HEK293 (cell line): ENCODE measurements around the gene ZEB2.

ENCODE experiments used
- CTCF ChIA-PET: fragments of 350-600 bp; formaldehyde crosslinking; extraction: SDS; loops from one replicate; lab custom pipeline; 2021; ENCODE audit warnings: antibody characterized with exemption; lab: Yijun Ruan, JAX
- POLR2A ChIA-PET: fragments of 300-600 bp; formaldehyde crosslinking; extraction: SDS; loops from one replicate; lab custom pipeline; 2020; ENCODE audit warnings: antibody characterized with exemption, inconsistent platforms; lab: Yijun Ruan, JAX
- H3K27ac ChIP-seq: fragments of 200-500 bp; sonication (Bioruptor generic); 2 replicates; pipeline ENCODE4 v1.5.1; 2014; ENCODE audit warnings: low read depth, low read length, control low read depth, inconsistent platforms; ENCODE audit errors: extremely low read depth
- H3K36me3 ChIP-seq, 2 experiments: fragments of 200-500 bp in 1 of 2; sonication (Bioruptor generic) in 1 of 2; 1 replicate in 1 of 2; 2 replicates in 1 of 2; pipeline ENCODE4 v1.5.1; 2014 to 2017; ENCODE audit warnings: inconsistent platforms in 2 of 2, low read length in 2 of 2; ENCODE audit not compliant: control insufficient read depth in 2 of 2, insufficient read depth in 1 of 2
- H3K4me1 ChIP-seq: fragments of 200-500 bp; sonication (Bioruptor generic); 2 replicates; pipeline ENCODE4 v1.5.1; 2014; ENCODE audit warnings: mild to moderate bottlenecking, low read length, inconsistent platforms; ENCODE audit not compliant: control insufficient read depth, insufficient read depth
- H3K4me3 ChIP-seq: 2 replicates; pipeline ENCODE4 v1.5.1; 2011; ENCODE audit warnings: low read depth, mild to moderate bottlenecking, control low read depth, low read length, moderate library complexity
- H3K9me3 ChIP-seq: fragments of 200-500 bp; sonication (Bioruptor generic); 2 replicates; pipeline ENCODE4 v1.5.1; 2014; ENCODE audit warnings: low read depth, low read length, inconsistent platforms; ENCODE audit not compliant: control insufficient read depth, insufficient read depth
- GFI1B ChIP-seq: fragments of 450-650 bp; formaldehyde crosslinking; IDR thresholded peaks from 2 replicates; pipeline ENCODE4 v1.5.1; 2016; ENCODE audit warnings: missing biosample characterization, missing genetic modification characterization
- KLF10 ChIP-seq: fragments of 450-650 bp; IDR thresholded peaks from 2 replicates; pipeline ENCODE4 v1.5.1; 2018; ENCODE audit warnings: missing biosample characterization, mild to moderate bottlenecking, missing genetic modification characterization
- KLF9 ChIP-seq: fragments of 450-650 bp; formaldehyde crosslinking; IDR thresholded peaks from 2 replicates; pipeline ENCODE4 v1.5.1; 2016; ENCODE audit warnings: missing biosample characterization, missing genetic modification characterization, low read depth
- PRDM1 ChIP-seq: fragments of 450-650 bp; formaldehyde crosslinking; IDR thresholded peaks from 2 replicates; pipeline ENCODE4; 2016; ENCODE audit warnings: missing biosample characterization, missing genetic modification characterization
- SP7 ChIP-seq: fragments of 450-650 bp; formaldehyde crosslinking; IDR thresholded peaks from 2 replicates; pipeline ENCODE4 v1.5.1; 2016; ENCODE audit warnings: missing biosample characterization, missing genetic modification characterization
- YY1 ChIP-seq: fragments of 450-650 bp; formaldehyde crosslinking; IDR thresholded peaks from 2 replicates; pipeline ENCODE4 v1.5.1; 2018; ENCODE audit warnings: missing biosample characterization, missing genetic modification characterization
- ZBTB7A ChIP-seq: fragments of 450-650 bp; formaldehyde crosslinking; IDR thresholded peaks from 2 replicates; pipeline ENCODE4 v1.5.1; 2016; ENCODE audit warnings: low read depth, missing biosample characterization, missing genetic modification characterization
- ZNF112 ChIP-seq: fragments of 450-650 bp; formaldehyde crosslinking; IDR thresholded peaks from 2 replicates; pipeline ENCODE4 v1.5.0; 2017; ENCODE audit warnings: missing biosample characterization, missing genetic modification characterization
- ZNF138 ChIP-seq: fragments of 450-650 bp; formaldehyde crosslinking; IDR thresholded peaks from 2 replicates; pipeline ENCODE4 v1.5.1; 2016; ENCODE audit warnings: missing biosample characterization, missing genetic modification characterization, borderline replicate concordance
- ZNF214 ChIP-seq: fragments of 450-650 bp; formaldehyde crosslinking; IDR thresholded peaks from 2 replicates; pipeline ENCODE4 v1.5.1; 2017; ENCODE audit warnings: missing biosample characterization, mild to moderate bottlenecking, missing genetic modification characterization, borderline replicate concordance
- ZNF335 ChIP-seq: fragments of 450-650 bp; formaldehyde crosslinking; conservative IDR thresholded peaks from 2 replicates; pipeline ENCODE4 v1.5.1; 2016; ENCODE audit warnings: missing biosample characterization, missing genetic modification characterization
- ZNF544 ChIP-seq: fragments of 450-650 bp; formaldehyde crosslinking; IDR thresholded peaks from 2 replicates; pipeline ENCODE4 v1.5.0; 2017; ENCODE audit warnings: missing biosample characterization, missing genetic modification characterization
- ZNF548 ChIP-seq: fragments of 450-650 bp; formaldehyde crosslinking; IDR thresholded peaks from 2 replicates; pipeline ENCODE4 v1.5.1; 2016; ENCODE audit warnings: missing biosample characterization, missing genetic modification characterization
- ZNF623 ChIP-seq: fragments of 450-650 bp; formaldehyde crosslinking; IDR thresholded peaks from 2 replicates; pipeline ENCODE4 v1.5.1; 2016; ENCODE audit warnings: missing biosample characterization, missing genetic modification characterization
- ZNF658 ChIP-seq: fragments of 450-650 bp; formaldehyde crosslinking; IDR thresholded peaks from 2 replicates; pipeline ENCODE4; 2016; ENCODE audit warnings: missing biosample characterization, missing genetic modification characterization
- ZNF660 ChIP-seq: fragments of 450-650 bp; IDR thresholded peaks from 2 replicates; pipeline ENCODE4 v1.5.1; 2018; ENCODE audit warnings: missing biosample characterization, mild to moderate bottlenecking, missing genetic modification characterization
- ZNF664 ChIP-seq: fragments of 450-650 bp; formaldehyde crosslinking; IDR thresholded peaks from 2 replicates; pipeline ENCODE4 v1.5.1; 2016; ENCODE audit warnings: missing biosample characterization, missing genetic modification characterization
- ZXDB ChIP-seq: fragments of 450-650 bp; formaldehyde crosslinking; IDR thresholded peaks from 2 replicates; pipeline ENCODE4 v1.5.1; 2016; ENCODE audit warnings: missing biosample characterization, missing genetic modification characterization
- TF ChIP-seq, protein P1 (sequence below): fragments of 450-650 bp; IDR thresholded peaks from 2 replicates; pipeline ENCODE4 v1.5.1; 2018; ENCODE audit warnings: missing biosample characterization, mild to moderate bottlenecking, missing genetic modification characterization
- TF ChIP-seq, protein P2 (sequence below): fragments of 450-650 bp; formaldehyde crosslinking; IDR thresholded peaks from 2 replicates; pipeline ENCODE4 v1.5.1; 2016; ENCODE audit warnings: missing biosample characterization, missing genetic modification characterization
- TF ChIP-seq, protein P3 (sequence below): fragments of 450-650 bp; formaldehyde crosslinking; IDR thresholded peaks from 2 replicates; pipeline ENCODE4 v1.5.1; 2016; ENCODE audit warnings: missing biosample characterization, missing genetic modification characterization
- TF ChIP-seq, protein P4 (sequence below): fragments of 450-650 bp; formaldehyde crosslinking; IDR thresholded peaks from 2 replicates; pipeline ENCODE4 v1.5.1; 2016; ENCODE audit warnings: missing biosample characterization, missing genetic modification characterization
- TF ChIP-seq, protein P5 (sequence below): fragments of 450-650 bp; formaldehyde crosslinking; conservative IDR thresholded peaks from 2 replicates; pipeline ENCODE4 v1.5.1; 2016; ENCODE audit warnings: low read depth, missing biosample characterization, missing genetic modification characterization
- TF ChIP-seq, protein P6 (sequence below): fragments of 450-650 bp; formaldehyde crosslinking; IDR thresholded peaks from 2 replicates; pipeline ENCODE4 v1.5.1; 2017; ENCODE audit warnings: missing biosample characterization, mild to moderate bottlenecking, missing genetic modification characterization, moderate library complexity

Gene ZEB2

DNA sequence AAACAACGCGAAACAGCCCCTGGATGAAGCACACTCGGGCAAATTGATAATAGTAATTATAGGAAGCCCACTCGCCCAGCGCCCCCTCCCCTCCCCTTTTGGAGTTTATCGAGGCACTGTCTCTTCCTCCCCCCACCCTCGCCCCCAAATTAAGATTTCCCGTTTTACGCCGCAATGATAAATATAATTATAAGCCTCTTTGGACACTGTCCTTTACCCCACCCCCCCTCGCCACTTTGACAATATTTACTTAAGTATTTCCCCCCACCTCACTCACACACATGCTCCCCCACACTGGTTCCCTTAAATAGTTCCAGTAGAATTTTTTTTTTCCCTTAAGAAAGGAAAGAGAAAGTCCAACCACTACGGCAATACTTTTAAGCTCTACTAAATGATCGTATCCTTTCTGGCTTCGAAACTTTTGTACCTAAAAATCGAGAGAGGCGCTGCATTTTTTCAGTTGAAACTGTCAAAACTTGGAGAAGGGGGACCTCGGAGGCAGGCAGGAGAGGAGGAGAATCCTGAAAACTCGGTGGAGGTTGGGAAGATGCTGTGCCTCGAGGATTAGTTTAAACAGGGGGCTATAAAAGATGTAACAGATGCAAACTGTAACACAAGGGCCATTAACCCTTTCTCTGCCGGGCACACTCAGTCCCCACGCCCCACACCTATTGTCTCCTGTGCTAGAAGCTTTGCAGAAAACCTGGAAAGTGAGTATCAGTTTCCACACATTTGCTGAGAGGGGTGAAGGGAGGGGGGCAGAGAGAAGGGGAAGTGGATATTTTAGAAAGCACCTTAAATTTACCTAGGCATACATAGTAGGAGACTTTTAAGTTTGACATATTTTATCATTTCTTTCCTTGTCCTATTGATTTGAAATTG lies 1.8 kb downstream of the ZEB2 start:
- Histone ChIP-seq H3K36me3 (peaks cover 0 to 15% of the 10 kb centered on the region in 2 experiments; a peak in 1 of 3 replicates), H3K4me1 (peaks cover 11% of the 10 kb centered on the region; the same call in 1 of the 2 replicates), H3K9me3 (no peaks in the 10 kb centered on the region), H3K4me3 (peak overlapping the region; percentile 90), H3K27ac (peak overlapping the region; percentile 96)
- CTCF ChIA-PET, result no interaction called here
- POLR2A ChIA-PET, result no interaction called here
- TF ChIP-seq SP7 (0 out of 2 replicates have a peak, but pooled peaks have one; percentile 11), ZNF335 (tag by site-specific recombination) (peak; percentile 43), KLF10 (tag by site-specific recombination) (peak; percentile 22; the same call in 1 of the 2 replicates), ZNF138 (no peak), ZNF112 (tag by site-specific recombination) (no peak), ZNF660 (tag by site-specific recombination) (peak; percentile 17; the same call in 1 of the 2 replicates), ZXDB (tag by site-specific recombination) (0 out of 2 replicates have a peak, but pooled peaks have one; percentile 22), ZNF623 (tag by site-specific recombination) (no peak), PRDM1 (peak; percentile 71), YY1 (tag by site-specific recombination) (no peak), ZBTB7A (tag by site-specific recombination) (no peak), ZNF658 (tag by site-specific recombination) (no peak), ZNF664 (tag by site-specific recombination) (no peak), ZNF548 (tag by site-specific recombination) (no peak), KLF9 (tag by site-specific recombination) (no peak), ZNF544 (tag by site-specific recombination) (no peak), GFI1B (no peak), ZNF214 (tag by site-specific recombination) (no peak)
- TF ChIP-seq, protein P1, sequence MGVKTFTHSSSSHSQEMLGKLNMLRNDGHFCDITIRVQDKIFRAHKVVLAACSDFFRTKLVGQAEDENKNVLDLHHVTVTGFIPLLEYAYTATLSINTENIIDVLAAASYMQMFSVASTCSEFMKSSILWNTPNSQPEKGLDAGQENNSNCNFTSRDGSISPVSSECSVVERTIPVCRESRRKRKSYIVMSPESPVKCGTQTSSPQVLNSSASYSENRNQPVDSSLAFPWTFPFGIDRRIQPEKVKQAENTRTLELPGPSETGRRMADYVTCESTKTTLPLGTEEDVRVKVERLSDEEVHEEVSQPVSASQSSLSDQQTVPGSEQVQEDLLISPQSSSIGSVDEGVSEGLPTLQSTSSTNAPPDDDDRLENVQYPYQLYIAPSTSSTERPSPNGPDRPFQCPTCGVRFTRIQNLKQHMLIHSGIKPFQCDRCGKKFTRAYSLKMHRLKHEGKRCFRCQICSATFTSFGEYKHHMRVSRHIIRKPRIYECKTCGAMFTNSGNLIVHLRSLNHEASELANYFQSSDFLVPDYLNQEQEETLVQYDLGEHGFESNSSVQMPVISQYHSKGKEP (tag by site-specific recombination), result no peak
- TF ChIP-seq, protein P2, sequence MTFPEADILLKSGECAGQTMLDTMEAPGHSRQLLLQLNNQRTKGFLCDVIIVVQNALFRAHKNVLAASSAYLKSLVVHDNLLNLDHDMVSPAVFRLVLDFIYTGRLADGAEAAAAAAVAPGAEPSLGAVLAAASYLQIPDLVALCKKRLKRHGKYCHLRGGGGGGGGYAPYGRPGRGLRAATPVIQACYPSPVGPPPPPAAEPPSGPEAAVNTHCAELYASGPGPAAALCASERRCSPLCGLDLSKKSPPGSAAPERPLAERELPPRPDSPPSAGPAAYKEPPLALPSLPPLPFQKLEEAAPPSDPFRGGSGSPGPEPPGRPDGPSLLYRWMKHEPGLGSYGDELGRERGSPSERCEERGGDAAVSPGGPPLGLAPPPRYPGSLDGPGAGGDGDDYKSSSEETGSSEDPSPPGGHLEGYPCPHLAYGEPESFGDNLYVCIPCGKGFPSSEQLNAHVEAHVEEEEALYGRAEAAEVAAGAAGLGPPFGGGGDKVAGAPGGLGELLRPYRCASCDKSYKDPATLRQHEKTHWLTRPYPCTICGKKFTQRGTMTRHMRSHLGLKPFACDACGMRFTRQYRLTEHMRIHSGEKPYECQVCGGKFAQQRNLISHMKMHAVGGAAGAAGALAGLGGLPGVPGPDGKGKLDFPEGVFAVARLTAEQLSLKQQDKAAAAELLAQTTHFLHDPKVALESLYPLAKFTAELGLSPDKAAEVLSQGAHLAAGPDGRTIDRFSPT, result no peak
- TF ChIP-seq, protein P3, sequence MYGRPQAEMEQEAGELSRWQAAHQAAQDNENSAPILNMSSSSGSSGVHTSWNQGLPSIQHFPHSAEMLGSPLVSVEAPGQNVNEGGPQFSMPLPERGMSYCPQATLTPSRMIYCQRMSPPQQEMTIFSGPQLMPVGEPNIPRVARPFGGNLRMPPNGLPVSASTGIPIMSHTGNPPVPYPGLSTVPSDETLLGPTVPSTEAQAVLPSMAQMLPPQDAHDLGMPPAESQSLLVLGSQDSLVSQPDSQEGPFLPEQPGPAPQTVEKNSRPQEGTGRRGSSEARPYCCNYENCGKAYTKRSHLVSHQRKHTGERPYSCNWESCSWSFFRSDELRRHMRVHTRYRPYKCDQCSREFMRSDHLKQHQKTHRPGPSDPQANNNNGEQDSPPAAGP (tag by site-specific recombination), result no peak
- TF ChIP-seq, protein P4, sequence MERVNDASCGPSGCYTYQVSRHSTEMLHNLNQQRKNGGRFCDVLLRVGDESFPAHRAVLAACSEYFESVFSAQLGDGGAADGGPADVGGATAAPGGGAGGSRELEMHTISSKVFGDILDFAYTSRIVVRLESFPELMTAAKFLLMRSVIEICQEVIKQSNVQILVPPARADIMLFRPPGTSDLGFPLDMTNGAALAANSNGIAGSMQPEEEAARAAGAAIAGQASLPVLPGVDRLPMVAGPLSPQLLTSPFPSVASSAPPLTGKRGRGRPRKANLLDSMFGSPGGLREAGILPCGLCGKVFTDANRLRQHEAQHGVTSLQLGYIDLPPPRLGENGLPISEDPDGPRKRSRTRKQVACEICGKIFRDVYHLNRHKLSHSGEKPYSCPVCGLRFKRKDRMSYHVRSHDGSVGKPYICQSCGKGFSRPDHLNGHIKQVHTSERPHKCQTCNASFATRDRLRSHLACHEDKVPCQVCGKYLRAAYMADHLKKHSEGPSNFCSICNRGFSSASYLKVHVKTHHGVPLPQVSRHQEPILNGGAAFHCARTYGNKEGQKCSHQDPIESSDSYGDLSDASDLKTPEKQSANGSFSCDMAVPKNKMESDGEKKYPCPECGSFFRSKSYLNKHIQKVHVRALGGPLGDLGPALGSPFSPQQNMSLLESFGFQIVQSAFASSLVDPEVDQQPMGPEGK (tag by site-specific recombination), result peak; percentile 19; the same call in 1 of the 2 replicates
- TF ChIP-seq, protein P5, sequence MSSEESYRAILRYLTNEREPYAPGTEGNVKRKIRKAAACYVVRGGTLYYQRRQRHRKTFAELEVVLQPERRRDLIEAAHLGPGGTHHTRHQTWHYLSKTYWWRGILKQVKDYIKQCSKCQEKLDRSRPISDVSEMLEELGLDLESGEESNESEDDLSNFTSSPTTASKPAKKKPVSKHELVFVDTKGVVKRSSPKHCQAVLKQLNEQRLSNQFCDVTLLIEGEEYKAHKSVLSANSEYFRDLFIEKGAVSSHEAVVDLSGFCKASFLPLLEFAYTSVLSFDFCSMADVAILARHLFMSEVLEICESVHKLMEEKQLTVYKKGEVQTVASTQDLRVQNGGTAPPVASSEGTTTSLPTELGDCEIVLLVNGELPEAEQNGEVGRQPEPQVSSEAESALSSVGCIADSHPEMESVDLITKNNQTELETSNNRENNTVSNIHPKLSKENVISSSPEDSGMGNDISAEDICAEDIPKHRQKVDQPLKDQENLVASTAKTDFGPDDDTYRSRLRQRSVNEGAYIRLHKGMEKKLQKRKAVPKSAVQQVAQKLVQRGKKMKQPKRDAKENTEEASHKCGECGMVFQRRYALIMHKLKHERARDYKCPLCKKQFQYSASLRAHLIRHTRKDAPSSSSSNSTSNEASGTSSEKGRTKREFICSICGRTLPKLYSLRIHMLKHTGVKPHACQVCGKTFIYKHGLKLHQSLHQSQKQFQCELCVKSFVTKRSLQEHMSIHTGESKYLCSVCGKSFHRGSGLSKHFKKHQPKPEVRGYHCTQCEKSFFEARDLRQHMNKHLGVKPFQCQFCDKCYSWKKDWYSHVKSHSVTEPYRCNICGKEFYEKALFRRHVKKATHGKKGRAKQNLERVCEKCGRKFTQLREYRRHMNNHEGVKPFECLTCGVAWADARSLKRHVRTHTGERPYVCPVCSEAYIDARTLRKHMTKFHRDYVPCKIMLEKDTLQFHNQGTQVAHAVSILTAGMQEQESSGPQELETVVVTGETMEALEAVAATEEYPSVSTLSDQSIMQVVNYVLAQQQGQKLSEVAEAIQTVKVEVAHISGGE, result peak; percentile 56
- TF ChIP-seq, protein P6, sequence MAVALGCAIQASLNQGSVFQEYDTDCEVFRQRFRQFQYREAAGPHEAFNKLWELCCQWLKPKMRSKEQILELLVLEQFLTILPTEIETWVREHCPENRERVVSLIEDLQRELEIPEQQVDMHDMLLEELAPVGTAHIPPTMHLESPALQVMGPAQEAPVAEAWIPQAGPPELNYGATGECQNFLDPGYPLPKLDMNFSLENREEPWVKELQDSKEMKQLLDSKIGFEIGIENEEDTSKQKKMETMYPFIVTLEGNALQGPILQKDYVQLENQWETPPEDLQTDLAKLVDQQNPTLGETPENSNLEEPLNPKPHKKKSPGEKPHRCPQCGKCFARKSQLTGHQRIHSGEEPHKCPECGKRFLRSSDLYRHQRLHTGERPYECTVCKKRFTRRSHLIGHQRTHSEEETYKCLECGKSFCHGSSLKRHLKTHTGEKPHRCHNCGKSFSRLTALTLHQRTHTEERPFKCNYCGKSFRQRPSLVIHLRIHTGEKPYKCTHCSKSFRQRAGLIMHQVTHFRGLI (tag by site-specific recombination), result no peak
